ENCODE measurements around the gene FASTK. TPM values are rescaled to one million over a fixed set of nuclear protein-coding genes. Genes with fewer than 3 reads are reported as not detected.

FASTK gene, protein sequence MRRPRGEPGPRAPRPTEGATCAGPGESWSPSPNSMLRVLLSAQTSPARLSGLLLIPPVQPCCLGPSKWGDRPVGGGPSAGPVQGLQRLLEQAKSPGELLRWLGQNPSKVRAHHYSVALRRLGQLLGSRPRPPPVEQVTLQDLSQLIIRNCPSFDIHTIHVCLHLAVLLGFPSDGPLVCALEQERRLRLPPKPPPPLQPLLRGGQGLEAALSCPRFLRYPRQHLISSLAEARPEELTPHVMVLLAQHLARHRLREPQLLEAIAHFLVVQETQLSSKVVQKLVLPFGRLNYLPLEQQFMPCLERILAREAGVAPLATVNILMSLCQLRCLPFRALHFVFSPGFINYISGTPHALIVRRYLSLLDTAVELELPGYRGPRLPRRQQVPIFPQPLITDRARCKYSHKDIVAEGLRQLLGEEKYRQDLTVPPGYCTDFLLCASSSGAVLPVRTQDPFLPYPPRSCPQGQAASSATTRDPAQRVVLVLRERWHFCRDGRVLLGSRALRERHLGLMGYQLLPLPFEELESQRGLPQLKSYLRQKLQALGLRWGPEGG
- total RNA-seq (2014; rRNA removed; shearing (Covaris generic)) = 95.4 and 118 TPM in 2 replicates

DNA sequence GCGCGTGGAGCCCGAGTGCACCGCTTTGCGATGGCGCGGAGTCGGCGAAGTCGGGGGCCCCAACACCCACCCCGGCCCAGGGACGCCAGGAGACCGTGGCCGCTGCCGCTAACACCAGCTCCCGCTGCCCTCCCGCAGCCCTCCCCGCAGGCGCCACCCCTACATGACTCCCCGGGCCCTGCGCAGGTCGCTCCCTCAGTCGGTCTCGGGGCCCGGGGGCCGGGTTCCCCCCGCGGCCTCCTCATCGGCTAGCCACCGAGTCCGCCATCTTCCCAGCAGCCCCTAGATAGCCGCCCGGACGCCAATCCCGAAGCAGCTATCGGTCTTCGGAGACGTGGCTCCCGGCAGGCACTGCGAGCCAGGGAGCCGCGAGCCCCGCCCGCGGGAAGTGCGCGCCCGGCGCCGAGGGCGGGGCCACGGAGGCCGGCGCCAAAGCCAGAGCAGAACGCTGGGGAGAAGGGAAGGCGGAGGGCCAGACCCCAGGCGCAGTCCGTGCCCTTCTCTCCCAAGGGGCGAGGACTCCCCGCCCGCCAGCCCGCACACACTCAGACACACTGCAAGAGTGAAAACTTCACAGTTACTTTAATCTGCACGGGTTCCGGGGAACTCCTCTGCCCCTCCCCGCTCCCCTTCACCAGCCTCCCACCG is at the start of gene FASTK:
TSS of gene FASTK (minus strand) at position 288 of the 648 bp plus-strand sequence. CDS start at position 245, 43 bp downstream.
- DNase-seq (ENCODE audit: low spot score) = peak; percentile 70

DNA sequence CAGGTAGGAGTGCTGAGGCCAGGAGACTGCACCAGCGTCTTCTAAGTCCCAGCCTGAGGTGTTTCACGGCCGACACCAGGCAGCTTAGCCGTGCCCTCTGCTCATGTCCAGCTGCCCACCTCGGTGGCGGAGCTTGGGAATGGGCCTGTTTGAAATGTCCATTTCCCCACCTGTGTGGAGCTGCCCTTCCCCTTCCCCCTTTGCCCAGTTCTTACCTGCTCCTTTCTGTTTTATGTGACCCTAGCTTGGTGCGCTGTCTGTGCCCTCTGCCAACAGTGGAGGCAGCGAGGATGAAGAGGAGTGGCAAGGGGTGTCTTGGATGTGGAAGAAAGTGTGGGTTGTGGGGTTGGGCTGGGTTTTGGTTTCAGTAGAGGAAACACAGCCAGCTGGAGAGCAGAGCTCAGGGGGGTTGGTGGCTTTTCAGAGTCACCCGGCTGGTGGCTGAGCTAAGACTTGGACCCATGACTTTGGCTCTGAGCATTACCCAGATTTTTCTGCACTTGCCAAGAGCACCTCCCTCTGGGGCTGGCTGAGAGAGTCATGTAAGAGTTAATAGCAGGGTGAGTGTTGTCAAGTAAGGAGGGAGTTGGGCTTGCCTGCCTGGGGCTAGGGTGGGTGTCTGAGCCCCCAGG is 49.5 kb upstream of the FASTK start:
- DNase-seq (ENCODE audit: low spot score) = no peak

DNA sequence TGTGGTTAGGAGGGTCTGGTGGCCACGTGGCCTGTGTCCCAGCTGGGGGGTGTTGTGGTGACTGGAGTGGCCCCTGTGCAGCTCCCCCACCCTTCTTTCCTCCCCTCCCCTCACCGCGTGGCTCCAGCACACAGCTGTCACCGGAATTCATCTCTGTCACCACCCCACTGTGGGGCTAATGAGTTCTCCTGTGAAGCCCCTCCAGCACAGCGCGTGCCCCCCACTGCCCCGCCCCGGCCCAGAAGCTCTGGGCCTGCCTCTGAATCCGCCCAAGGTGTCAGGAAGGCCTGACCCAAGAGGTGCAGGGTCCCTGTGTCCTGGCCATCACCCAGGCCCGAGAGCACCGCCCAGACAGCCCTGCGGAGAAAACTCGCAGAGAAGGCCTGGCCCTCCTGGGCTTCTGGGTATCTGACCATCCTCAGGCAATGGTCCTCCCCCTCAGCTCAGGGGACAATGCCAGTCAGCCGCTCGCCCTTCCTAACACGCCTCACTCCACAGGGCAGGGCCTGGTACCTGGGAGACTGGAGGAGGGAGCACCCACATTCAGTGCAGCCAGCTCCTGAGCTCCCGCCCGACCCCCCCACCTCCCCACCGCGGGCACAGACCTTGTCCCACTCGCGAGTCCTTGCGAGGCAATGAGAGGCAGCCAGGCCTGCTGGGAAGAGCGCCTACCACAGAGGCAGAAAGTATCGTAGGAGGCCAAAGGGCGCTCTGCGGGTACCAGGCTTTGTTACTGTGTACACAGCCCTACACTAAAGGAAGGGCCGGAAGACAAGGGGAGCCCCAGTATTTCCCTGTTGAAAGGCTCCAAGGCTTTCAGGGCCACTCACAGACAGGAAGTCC is 48.7 kb upstream of the FASTK start:
- no peak for DNase-seq (ENCODE audit: low spot score)

DNA sequence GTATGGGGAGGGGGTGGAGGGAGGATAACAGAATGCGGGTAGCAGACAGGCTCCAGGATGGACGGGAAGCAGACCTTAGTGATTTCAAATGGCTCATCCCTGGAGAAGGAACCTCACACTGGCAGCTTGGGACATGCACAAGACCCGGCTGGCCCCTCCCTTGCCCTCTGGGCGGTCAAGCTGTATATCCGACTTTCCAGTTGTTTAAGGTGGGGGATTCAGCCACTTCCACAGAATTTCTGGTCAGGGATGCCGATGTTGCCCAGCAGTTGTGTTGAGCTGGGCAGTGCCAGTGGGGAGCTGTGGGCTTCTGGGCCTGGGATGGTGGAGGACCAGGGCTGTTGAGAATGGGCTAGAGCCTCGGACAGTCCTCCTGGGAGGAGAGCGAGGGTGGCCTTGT is 48.1 kb upstream of the FASTK start:
- no peak for DNase-seq (ENCODE audit: low spot score)

DNA sequence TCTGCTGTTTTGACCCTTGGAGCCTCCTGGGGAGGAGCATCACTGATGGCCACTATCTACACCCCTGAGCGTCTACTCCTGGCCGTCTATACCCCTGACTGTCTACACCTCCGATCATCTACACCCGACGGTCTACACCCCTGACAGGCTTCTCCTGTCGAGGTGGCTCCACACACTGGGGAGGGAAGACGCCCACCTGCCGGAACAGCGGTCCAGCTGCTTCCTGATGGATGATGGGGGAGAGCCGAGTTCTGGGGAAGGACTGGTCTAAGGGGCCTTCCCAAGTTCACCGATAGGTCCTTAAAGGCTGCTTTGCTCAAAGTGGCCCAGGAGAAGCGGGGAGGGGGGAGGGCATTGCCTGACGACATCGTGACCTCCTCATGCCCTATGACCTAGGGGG is 47.5 kb upstream of the FASTK start:
- no peak for DNase-seq (ENCODE audit: low spot score)

DNA sequence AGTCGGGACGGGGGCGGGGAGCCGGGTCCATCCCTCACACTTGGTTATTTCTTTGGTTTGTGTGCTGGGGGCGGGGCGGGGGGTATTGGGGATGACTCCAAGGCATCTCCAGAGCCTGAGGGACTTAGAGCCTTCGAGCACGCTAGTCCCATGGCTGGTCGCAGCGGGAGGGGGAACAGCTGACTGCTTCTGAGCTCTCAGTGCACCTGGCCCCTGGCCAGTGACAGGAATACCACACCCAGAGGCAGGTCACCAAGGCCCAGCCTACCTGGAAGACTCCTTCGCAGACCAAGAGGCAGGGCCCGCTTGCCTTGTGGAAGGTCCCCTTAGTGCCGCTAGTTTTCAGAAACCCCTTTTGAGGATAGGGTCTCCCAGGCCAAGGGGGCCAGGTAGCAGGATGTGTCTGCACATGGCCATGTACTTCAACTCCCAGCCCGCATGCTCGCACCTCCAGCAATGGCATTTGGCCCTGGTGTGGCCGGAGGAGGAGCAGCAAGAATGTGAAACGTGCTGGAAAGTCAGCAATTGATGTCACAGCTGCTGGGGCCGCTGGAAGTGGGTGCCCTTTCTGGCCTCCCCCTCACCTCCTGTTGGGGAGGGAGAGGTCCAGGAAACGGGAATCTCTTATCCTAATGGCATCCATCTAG is 46.0 kb upstream of the FASTK start:
- DNase-seq (ENCODE audit: low spot score) = no peak

DNA sequence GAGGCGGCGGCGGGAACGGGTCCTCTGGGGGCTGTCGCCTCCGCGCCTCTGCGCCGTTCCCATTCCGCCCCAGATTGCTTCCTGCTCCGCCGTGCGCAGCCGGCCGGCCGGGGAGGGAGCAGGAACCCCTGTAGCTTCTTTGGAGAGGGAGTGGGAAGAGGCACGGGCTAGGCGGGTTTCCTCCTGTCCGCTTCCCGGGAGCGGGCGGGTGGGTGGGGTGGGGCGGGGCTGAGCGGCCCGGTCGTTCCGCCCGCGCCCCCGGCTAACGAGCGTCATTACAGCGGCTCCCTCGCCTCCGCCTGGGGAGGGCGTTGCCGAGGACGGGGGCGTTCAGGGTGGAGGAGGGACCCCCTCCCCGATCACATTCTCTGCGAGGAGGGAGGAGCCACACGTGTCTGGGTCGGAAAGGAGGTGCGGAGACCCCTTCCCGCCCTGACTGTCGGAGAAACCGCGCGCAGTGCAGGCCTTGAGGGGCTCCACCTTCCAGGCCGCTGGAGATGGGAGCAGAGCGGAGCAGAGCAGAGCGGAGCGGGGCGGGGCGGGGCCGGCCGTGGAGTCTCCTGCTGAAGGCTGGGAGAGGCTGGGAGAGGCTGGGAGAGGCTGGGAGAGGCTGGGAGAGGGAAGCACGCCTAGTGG is 45.4 kb upstream of the FASTK start:
- DNase-seq (ENCODE audit: low spot score) = no peak

DNA sequence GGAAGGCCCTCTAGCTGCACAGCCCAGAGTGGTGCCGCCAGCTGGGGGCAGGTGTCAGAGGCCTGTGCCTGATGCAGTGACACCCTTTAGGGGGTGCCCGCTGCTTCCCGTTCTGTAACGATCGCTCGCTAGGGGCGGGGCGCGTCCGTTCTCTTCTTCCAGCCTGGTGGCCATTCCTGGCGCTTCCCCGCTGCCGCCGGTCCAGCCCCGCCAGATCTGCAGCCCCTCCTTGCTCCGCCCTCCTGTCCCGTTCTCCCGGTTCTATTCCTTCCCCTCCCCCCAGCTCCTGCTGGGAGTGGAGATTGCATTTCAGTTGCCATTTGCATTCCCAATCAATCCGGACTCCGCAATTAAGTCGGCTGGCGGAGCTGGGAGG is 44.8 kb upstream of the FASTK start:
- DNase-seq (ENCODE audit: low spot score) = no peak

DNA sequence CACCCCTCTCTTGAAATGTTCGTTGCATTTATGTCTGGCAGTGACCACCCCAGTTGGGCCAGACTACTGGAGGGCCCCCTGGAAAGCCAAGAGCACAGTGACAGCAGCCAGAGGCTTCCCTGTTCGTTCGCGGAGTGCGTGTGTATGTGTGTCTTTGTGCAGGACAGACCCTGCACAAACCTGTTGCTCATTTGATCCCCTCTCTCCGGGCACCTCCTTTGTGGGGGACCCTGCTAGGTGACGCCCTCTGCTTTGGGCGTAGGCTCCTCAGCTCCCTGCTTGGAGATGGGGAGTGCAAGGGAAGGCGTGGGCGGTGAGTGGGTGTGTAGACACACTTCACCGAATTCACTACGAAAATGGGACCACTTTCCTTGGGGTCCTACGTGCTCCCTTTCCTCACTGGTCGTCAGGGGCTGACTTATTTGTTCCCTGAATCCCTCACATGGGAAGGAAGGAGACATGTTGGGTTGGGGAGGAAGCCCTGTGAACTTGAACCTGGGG is 44.3 kb upstream of the FASTK start:
- no peak for DNase-seq (ENCODE audit: low spot score)

DNA sequence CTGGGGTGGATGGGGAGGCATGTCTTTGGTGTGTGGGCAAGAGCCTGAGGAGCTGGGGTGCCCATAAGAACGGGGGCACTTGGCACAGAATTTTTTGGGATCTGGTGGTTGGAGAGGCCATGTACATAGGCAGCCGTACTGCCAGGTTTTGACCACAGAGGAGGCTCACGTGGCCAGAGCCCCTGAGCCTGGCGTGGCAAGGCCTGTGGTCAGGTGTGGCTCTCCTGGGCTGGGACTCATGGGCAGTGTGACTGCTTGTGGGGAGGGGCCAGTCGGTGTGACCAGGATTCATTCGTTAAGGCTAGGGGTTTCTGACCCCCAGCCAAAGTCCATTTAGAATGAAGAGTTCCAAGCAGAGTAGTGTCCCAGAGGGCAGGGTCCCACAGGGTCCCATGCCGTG is 43.9 kb upstream of the FASTK start:
- DNase-seq (ENCODE audit: low spot score) = no peak

DNA sequence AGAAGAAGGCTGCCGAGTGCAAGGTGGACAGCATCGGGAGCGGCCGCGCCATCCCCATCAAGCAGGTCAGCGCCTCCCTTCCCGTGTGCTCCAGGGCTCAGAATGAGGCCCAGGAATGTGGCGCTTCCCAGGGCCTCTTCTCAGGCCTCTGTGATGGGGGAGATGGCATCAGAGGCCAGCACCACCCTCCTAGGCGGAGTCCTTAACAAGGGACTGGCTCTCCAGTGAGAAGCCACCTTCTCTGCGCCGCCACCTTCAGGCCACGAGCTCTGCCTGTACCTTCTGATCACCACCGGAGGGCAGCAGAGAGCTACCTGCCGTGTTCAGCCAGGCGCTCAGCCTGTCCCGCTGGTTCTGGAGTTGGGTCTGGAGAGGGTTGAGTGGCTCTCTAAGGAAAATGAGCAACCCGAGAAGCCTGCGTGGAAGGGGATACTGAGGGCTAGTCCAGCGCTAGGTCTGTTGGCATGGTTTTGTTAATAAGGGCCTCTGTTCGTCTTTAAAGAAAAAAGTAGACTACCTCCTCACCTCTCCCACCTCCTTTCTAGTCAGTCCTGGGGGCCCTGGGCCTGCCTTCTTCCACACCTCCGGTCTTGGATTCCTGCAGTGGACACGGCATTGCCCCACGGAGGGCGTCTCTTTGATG is 43.3 kb upstream of the FASTK start:
- peak; percentile 79 for DNase-seq (ENCODE audit: low spot score)

DNA sequence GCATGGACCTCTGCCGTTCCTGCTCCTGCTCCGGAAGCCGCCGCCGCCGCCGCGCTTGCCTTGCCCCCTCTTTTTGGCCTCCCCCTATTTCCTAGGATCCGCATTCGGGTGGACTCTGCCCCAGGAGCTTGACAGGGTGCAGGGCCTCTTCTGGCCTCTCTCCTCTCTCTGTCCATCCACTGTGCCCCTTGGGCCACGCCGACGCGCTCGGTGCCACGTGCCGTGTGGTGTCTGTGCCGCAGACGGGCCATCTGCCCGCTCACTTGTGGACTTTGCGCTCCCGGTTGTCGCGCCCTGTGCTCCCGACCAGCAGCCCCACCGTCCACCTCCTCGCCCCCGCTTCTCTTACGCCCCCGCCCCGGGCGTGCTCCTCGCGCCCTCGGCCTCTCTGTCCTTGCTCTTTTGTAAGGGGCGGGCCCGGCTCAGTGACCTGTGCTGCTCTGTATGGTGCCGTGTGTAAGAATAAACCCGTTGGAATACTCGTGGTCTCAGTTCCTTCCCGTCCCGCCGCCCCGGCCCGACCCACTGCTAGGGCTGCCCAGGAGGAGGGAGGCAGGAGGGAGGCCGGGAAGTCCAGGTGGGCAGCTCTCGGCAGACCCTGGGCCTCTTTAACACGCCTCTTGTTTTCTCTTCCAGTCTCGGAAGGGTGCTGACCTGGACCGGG is 42.7 kb upstream of the FASTK start:
- DNase-seq (ENCODE audit: low spot score) = no peak

DNA sequence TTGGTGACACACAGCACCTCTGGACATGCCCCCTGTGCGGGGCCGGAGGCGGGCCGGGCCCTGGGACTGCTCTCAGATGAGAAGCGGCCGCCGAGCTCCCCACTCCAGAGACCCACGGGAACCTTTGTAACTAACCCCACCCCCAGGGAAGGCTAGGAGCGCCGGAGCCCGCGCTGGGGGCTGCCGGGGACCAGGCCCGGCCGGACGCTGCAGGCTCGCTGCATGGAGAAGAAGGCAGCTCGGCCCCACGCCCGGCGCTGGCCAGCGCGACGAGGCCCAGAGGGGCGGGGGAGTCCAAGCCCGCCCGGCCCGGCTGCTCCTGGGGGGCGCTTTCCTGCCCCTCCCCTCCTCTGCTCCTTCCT is 42.2 kb upstream of the FASTK start:
- no peak for DNase-seq (ENCODE audit: low spot score)

DNA sequence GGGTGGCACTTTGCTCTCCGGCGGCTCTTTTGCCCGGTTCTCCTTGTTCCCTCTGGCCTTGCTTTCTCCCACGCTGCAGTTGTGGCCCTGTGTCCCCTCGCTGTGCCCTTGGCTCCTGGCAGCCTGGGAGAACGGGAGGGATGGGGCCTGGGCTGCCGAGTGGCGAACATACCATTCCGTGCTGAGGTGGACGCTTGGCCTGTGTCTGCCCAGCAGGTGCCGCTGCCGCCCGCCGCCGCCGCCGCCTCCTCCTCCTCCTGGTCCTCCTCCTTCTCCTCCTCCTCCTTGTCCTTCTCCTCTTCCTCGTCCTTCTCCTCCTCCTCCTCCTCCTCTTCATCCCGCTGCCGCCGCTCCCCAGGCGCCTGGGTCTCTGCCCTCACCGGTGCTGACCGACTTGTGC is 41.7 kb upstream of the FASTK start:
- DNase-seq (ENCODE audit: low spot score) = no peak

DNA sequence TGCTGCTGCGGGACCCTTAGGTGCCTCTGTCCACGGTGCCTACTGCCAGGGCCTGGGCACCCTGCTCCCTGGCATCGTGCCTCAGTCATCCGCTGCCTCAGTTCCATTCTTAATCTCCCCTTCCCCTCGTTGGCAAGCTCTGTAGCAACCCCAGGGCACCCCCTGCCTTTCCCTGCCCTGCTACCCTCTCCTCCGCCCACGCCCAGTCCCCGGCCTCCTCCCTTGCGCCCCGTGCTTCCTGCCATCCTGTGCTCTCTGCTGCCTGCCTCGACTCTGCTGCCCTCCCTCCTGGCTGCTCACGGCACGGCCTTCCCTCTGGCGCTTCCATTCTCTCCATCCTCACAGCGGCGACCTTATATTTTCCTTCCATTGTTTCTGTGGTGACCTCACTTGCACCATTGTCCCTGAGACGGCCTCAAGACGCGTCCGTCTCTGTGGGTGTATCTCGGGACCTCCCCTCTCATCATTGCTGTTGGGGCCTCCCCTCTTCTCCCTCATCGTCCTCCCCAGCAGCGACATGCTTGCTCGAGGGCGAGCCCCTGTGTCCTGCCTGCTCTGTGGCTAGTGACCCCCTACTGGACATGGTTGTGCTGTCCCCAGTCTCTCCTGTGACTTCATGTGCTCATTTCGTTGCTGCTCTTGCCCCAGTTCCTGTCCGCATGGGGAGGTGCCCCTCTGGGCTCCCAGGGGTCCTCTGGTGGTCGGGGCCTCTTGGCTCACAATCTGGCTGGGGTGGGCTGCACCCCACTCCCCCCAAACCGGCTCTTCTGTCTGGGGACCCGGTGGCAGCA is 41.0 kb upstream of the FASTK start:
- DNase-seq (ENCODE audit: low spot score) = no peak

DNA sequence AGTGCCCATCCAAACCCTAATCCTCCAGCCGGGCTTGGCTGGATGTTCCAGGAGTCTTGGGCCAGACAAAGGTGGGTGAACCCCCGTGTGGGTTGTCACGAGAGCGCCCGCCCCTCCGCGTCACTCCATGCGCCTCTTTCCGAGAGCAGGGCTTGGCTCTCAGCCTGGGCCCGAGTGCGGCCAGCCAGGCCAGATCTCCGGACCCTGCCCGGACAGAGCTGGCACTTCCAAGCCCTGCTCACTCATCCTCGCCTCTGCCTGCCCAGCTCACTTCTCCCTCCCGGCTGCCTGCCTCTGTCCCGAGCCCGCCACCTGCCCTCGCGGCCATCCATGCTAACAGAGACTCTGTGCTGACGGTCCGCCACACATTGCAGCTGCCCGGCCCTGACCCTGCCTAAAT is 40.3 kb upstream of the FASTK start:
- DNase-seq (ENCODE audit: low spot score) = no peak

DNA sequence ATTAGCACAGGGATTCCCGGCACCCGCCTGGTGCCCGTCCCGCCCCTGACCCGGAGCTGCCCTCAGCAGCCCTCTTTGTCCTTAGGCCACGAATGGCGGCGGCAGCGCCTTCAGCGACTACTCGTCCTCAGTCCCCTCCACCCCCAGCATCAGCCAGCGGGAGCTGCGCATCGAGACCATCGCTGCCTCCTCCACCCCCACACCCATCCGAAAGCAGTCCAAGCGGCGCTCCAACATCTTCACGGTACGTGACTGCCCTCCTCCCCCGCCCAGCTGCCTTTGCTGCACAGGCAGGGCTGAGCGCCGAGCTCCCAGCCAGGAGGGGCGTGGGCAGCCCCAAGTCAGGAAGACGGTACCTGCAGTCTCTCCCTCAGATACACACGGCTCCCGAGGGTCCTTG is 39.3 kb upstream of the FASTK start:
- DNase-seq (ENCODE audit: low spot score) = no peak

DNA sequence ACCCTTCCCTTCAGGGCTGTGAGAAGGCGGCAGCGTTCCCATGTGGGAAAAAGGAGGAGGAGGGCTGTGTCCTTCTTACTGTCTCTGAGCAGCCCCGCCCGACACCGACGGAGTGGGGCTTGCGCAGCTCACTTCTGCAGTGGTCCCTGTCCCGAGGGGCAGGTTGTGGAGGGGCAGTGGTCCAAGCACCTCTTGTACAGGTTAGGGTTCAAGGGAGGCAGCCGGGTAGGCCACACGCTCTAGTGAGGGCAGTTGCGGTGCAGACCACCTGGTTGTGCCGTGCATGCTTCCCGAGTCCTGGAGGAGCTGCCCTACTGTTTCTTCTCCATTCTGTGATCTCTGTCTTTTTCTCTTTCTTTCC is 38.4 kb upstream of the FASTK start:
- no peak for DNase-seq (ENCODE audit: low spot score)

All from A172 (cell line).